ENCODE results near the gene EN1. TPM values are rescaled to one million over a fixed set of nuclear protein-coding genes. Genes with fewer than 3 reads are reported as not detected.

EN1 gene
- polyA plus RNA-seq, 1 donor (not counting 4 experiments of a cell fraction or from before 2014, with no cell fraction given) = 0.05 TPM

DNA sequence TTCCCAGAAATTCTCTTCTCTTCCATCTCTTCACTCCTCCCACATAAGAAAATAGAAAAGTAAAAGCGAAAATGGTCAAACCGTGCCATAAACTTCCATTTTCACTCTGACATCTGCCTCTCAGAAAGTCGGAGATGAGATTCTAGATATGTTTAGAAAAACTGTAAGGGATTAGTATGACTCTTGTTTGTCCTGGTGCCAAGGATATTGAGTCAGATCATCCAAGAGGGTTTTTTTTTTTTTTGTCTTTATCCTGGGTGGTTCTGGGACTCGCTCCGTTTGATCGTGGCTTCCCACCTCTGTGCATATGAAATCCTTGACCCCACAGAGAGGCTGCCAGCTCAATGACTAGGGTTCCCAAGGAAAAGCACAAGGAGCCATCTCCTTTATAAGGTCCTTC lies 17.3 kb downstream of the EN1 start:
- no peak for FAIRE-seq

DNA sequence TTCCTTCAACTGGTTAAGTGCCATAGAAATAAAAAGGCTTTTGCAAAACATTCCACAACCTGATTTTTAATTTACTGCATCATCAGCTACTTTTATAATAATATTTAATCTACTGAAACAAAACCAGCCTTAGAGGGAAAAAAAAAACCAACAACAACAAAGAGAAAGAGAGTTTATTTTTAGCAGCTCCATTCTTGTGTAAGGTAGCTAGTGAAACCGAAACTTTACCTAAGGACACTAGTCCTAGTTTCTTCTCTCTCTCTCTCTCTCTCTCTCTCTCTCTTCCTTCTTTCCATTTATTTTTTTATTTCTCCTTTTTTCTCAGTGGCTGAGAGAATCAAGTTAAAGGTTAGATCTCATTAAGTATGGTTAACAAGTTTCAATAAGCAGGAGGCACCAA lies 21.4 kb downstream of the EN1 start:
- no peak for DNase-seq (ENCODE audit: low read depth, low spot score)
- no peak overlapping the region for H3K27ac ChIP-seq (ENCODE audit: control insufficient read depth, insufficient read depth, low read length)

More for the DNA sequence above, 17.3 kb downstream of the EN1 start:
- Histone ChIP-seq H3K27me3 (ENCODE audit: control insufficient read depth, extremely low read depth, insufficient read depth, low read length) (peaks cover 43% of the 10 kb centered on the region), H3K36me3 (ENCODE audit: control insufficient read depth in 2 of 2, extremely low read depth in 1 of 2, insufficient read depth in 2 of 2, low read length in 2 of 2) (no peaks in the 10 kb centered on the region), H4K20me1 (ENCODE audit: control insufficient read depth, extremely low read depth, insufficient read depth, low read length) (no peaks in the 10 kb centered on the region), H3K4me3 (ENCODE audit: control insufficient read depth in 2 of 3, extremely low read depth in 1 of 3, insufficient read depth in 2 of 3, low read depth in 1 of 3, low read length in 3 of 3) (no peak overlapping the region), H3K9me1 (ENCODE audit: control insufficient read depth, extremely low read depth, insufficient read depth, low read length) (no peaks in the 10 kb centered on the region), H3K9me3 (ENCODE audit: control insufficient read depth, low read depth, low read length) (no peaks in the 10 kb centered on the region), H3K4me1 (ENCODE audit: control insufficient read depth, extremely low read depth, insufficient read depth, low read length) (no peaks in the 10 kb centered on the region), H3K9ac (ENCODE audit: control insufficient read depth, extremely low read depth, insufficient read depth, low read length) (no peak overlapping the region), H3K27ac (ENCODE audit: control insufficient read depth, insufficient read depth, low read length) (no peak overlapping the region), H2AFZ (ENCODE audit: control insufficient read depth, low read length) (no peak overlapping the region), H3K79me2 (ENCODE audit: control insufficient read depth, insufficient read depth, low read length) (no peaks in the 10 kb centered on the region), H3K4me2 (ENCODE audit: control insufficient read depth, extremely low read depth, insufficient read depth, low read depth, low read length) (no peak overlapping the region)
- DNase-seq (ENCODE audit: low read depth, low spot score) = no peak
- dilution Hi-C loops (cut with MboI; ENCODE audit: extremely low pct_ligation_motif_present, low sequenced_read_pairs) = no loop called here
- TF ChIP-seq, protein P1, sequence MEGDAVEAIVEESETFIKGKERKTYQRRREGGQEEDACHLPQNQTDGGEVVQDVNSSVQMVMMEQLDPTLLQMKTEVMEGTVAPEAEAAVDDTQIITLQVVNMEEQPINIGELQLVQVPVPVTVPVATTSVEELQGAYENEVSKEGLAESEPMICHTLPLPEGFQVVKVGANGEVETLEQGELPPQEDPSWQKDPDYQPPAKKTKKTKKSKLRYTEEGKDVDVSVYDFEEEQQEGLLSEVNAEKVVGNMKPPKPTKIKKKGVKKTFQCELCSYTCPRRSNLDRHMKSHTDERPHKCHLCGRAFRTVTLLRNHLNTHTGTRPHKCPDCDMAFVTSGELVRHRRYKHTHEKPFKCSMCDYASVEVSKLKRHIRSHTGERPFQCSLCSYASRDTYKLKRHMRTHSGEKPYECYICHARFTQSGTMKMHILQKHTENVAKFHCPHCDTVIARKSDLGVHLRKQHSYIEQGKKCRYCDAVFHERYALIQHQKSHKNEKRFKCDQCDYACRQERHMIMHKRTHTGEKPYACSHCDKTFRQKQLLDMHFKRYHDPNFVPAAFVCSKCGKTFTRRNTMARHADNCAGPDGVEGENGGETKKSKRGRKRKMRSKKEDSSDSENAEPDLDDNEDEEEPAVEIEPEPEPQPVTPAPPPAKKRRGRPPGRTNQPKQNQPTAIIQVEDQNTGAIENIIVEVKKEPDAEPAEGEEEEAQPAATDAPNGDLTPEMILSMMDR (optimal IDR thresholded peaks at IDR 0.05 in 1 of 3, IDR thresholded peaks at IDR 0.05 in 1 of 3, conservative IDR thresholded peaks at IDR 0.05 in 1 of 3; ENCODE audit: extremely low read depth in 1 of 3, insufficient read depth in 2 of 3, low read length in 3 of 3) = no peak
- TF ChIP-seq EZH2 (IDR thresholded peaks at IDR 0.05; ENCODE audit: low read length) = no peak

More for the DNA sequence above, 21.4 kb downstream of the EN1 start:
- dilution Hi-C loops (cut with MboI; ENCODE audit: extremely low pct_ligation_motif_present, low sequenced_read_pairs) = no loop called here
- FAIRE-seq = no peak
- Histone ChIP-seq H3K36me3 (ENCODE audit: control insufficient read depth in 2 of 2, extremely low read depth in 1 of 2, insufficient read depth in 2 of 2, low read length in 2 of 2) (no peaks in the 10 kb centered on the region), H3K4me2 (ENCODE audit: control insufficient read depth, extremely low read depth, insufficient read depth, low read depth, low read length) (no peak overlapping the region), H2AFZ (ENCODE audit: control insufficient read depth, low read length) (no peak overlapping the region), H3K9me1 (ENCODE audit: control insufficient read depth, extremely low read depth, insufficient read depth, low read length) (no peaks in the 10 kb centered on the region), H3K9me3 (ENCODE audit: control insufficient read depth, low read depth, low read length) (no peaks in the 10 kb centered on the region), H4K20me1 (ENCODE audit: control insufficient read depth, extremely low read depth, insufficient read depth, low read length) (no peaks in the 10 kb centered on the region), H3K4me1 (ENCODE audit: control insufficient read depth, extremely low read depth, insufficient read depth, low read length) (no peaks in the 10 kb centered on the region), H3K4me3 (ENCODE audit: control insufficient read depth in 2 of 3, extremely low read depth in 1 of 3, insufficient read depth in 2 of 3, low read depth in 1 of 3, low read length in 3 of 3) (no peak overlapping the region), H3K79me2 (ENCODE audit: control insufficient read depth, insufficient read depth, low read length) (no peaks in the 10 kb centered on the region), H3K9ac (ENCODE audit: control insufficient read depth, extremely low read depth, insufficient read depth, low read length) (no peak overlapping the region), H3K27me3 (ENCODE audit: control insufficient read depth, extremely low read depth, insufficient read depth, low read length) (peaks cover 14% of the 10 kb centered on the region)
- no peak for TF ChIP-seq EZH2 (IDR thresholded peaks at IDR 0.05; ENCODE audit: low read length)
- TF ChIP-seq, protein P1 (optimal IDR thresholded peaks at IDR 0.05 in 1 of 3, IDR thresholded peaks at IDR 0.05 in 1 of 3, conservative IDR thresholded peaks at IDR 0.05 in 1 of 3; ENCODE audit: extremely low read depth in 1 of 3, insufficient read depth in 2 of 3, low read length in 3 of 3) = no peak

Measured in keratinocyte (primary cell).